H9 (cell line): ENCODE results near the gene MBTPS2. TPM values are rescaled to one million over a fixed set of nuclear protein-coding genes. Genes with fewer than 3 reads are reported as not detected.
A peak's percentile ranks its signal among the peaks of the same experiment; 100 is the strongest.

Source experiments
- DNase-seq: peaks from one replicate; pipeline ENCODE4 v3.0.0-alpha.2; 2017
- H2AFZ ChIP-seq: one replicate; pipeline ENCODE4 v1.6.1; 2013; ENCODE audit warnings: mild to moderate bottlenecking, low read length, control low read depth, moderate library complexity
- H2AK5ac ChIP-seq: 2 replicates; pipeline ENCODE4 v1.6.1; 2013; ENCODE audit warnings: low read length, control low read depth, mixed read lengths; ENCODE audit not compliant: insufficient read length
- H2BK120ac ChIP-seq: one replicate; pipeline ENCODE4 v1.6.1; 2013; ENCODE audit warnings: low read depth, mild to moderate bottlenecking, low read length, control low read depth, inconsistent platforms; ENCODE audit not compliant: poor library complexity, severe bottlenecking
- H2BK12ac ChIP-seq: 2 replicates; pipeline ENCODE4 v1.6.1; 2013; ENCODE audit warnings: low read length, control low read depth, mixed read lengths, low read depth; ENCODE audit not compliant: insufficient read length
- H2BK15ac ChIP-seq: 2 replicates; pipeline ENCODE4 v1.6.1; 2013; ENCODE audit warnings: low read depth, low read length, control low read depth
- H2BK20ac ChIP-seq: one replicate; pipeline ENCODE4 v1.6.1; 2013; ENCODE audit warnings: low read depth, mild to moderate bottlenecking, low read length, control low read depth, inconsistent platforms; ENCODE audit not compliant: poor library complexity, severe bottlenecking
- H2BK5ac ChIP-seq: 2 replicates; pipeline ENCODE4 v1.6.1; 2013; ENCODE audit warnings: low read length, control low read depth, mixed read lengths; ENCODE audit not compliant: insufficient read length
- H3K14ac ChIP-seq: 2 replicates; pipeline ENCODE4 v1.6.1; 2013; ENCODE audit warnings: low read length, control low read depth; ENCODE audit not compliant: insufficient read depth
- H3K18ac ChIP-seq: 2 replicates; pipeline ENCODE4 v1.6.1; 2013; ENCODE audit warnings: low read depth, mild to moderate bottlenecking, mixed read lengths, low read length, control low read depth; ENCODE audit not compliant: insufficient read length
- H3K23ac ChIP-seq: 2 replicates; pipeline ENCODE4 v1.6.1; 2013; ENCODE audit warnings: low read length, control low read depth, mixed read lengths, low read depth; ENCODE audit not compliant: insufficient read length
- H3K23me2 ChIP-seq: 2 replicates; pipeline ENCODE4 v1.6.1; 2013; ENCODE audit warnings: low read depth, mild to moderate bottlenecking, mixed read lengths, low read length, control low read depth; ENCODE audit not compliant: insufficient read length, poor library complexity, severe bottlenecking
- H3K27ac ChIP-seq: 2 replicates; pipeline ENCODE4 v1.5.1; 2013; ENCODE audit warnings: low read length, control low read depth, mixed read lengths, low read depth; ENCODE audit not compliant: insufficient read length
- H3K27me3 ChIP-seq: 2 replicates; pipeline ENCODE4 v1.6.1; 2013; ENCODE audit warnings: low read length, control low read depth, inconsistent platforms; ENCODE audit not compliant: insufficient read depth
- H3K4ac ChIP-seq: 2 replicates; pipeline ENCODE4 v1.6.1; 2013; ENCODE audit warnings: low read depth, mild to moderate bottlenecking, control low read depth, inconsistent platforms, low read length, moderate library complexity
- H3K4me1 ChIP-seq: 2 replicates; pipeline ENCODE4 v1.6.1; 2013; ENCODE audit warnings: low read length, control low read depth, inconsistent platforms; ENCODE audit not compliant: insufficient read depth
- H3K4me2 ChIP-seq: 2 replicates; pipeline ENCODE4 v1.6.1; 2013; ENCODE audit warnings: low read length, control low read depth, mixed read lengths; ENCODE audit not compliant: insufficient read length, insufficient read depth
- H3K56ac ChIP-seq: 2 replicates; pipeline ENCODE4 v1.6.1; 2013; ENCODE audit warnings: low read depth, mild to moderate bottlenecking, mixed read lengths, low read length, control low read depth; ENCODE audit not compliant: insufficient read length
- H3K79me1 ChIP-seq: 2 replicates; pipeline ENCODE4 v1.6.1; 2013; ENCODE audit warnings: low read depth, mild to moderate bottlenecking, moderate library complexity, low read length, control low read depth, inconsistent platforms; ENCODE audit not compliant: insufficient read depth, poor library complexity, severe bottlenecking
- H3K79me2 ChIP-seq: 2 replicates; pipeline ENCODE4 v1.6.1; 2013; ENCODE audit warnings: low read length, control low read depth, inconsistent platforms; ENCODE audit not compliant: insufficient read depth
- H3K9ac ChIP-seq: 2 replicates; pipeline ENCODE4 v1.6.1; 2013; ENCODE audit warnings: low read length, control low read depth, mixed read lengths; ENCODE audit not compliant: insufficient read length; ENCODE audit errors: extremely low read depth
- H3K9me3 ChIP-seq: one replicate; pipeline ENCODE4 v1.6.1; 2013; ENCODE audit warnings: low read depth, low read length, inconsistent platforms; ENCODE audit not compliant: control insufficient read depth
- H3T11ph ChIP-seq: one replicate; pipeline ENCODE4 v1.6.1; 2013; ENCODE audit warnings: mild to moderate bottlenecking, low read length, control low read depth, inconsistent platforms
- H4K20me1 ChIP-seq: one replicate; pipeline ENCODE4 v1.6.1; 2013; ENCODE audit not compliant: control insufficient read depth, insufficient read length, insufficient read depth
- H4K5ac ChIP-seq: 2 replicates; pipeline ENCODE4 v1.6.1; 2013; ENCODE audit warnings: low read depth, mild to moderate bottlenecking, mixed read lengths, low read length, control low read depth; ENCODE audit not compliant: insufficient read length
- H4K8ac ChIP-seq: replicated peaks from 2 replicates; pipeline ENCODE4 v1.6.1; 2013; ENCODE audit warnings: low read length, control low read depth, mixed read lengths, low read depth; ENCODE audit not compliant: insufficient read length
- H4K91ac ChIP-seq: 2 replicates; pipeline ENCODE4 v1.6.1; 2013; ENCODE audit warnings: low read depth, mild to moderate bottlenecking, moderate library complexity, mixed read lengths, low read length, control low read depth; ENCODE audit not compliant: insufficient read length
- H3K27ac Mint-ChIP-seq, 3 experiments: 2 replicates in 2 of 3; 3 replicates in 1 of 3; pipeline ENCODE4 v1.8.0; 2020 to 2021; ENCODE audit warnings: mixed read lengths in 3 of 3, mild to moderate bottlenecking in 1 of 3, moderate library complexity in 1 of 3
- H3K27me3 Mint-ChIP-seq: 2 replicates; pipeline ENCODE4 v1.8.0; 2021; ENCODE audit warnings: low read depth, mild to moderate bottlenecking, moderate library complexity, mixed read lengths
- H3K36me3 Mint-ChIP-seq, 3 experiments: 2 replicates in 2 of 3; 3 replicates in 1 of 3; pipeline ENCODE4 v1.8.0; 2020 to 2021; ENCODE audit warnings: low read depth in 3 of 3, mixed read lengths in 3 of 3; ENCODE audit not compliant: insufficient read depth in 1 of 3
- H3K4me1 Mint-ChIP-seq, 2 experiments: 2 replicates each; pipeline ENCODE4 v1.8.0; 2020; ENCODE audit warnings: mixed read lengths in 2 of 2
- H3K4me3 Mint-ChIP-seq, 2 experiments: 2 replicates in 1 of 2; 3 replicates in 1 of 2; pipeline ENCODE4 v1.8.0; 2020 to 2021; ENCODE audit warnings: mild to moderate bottlenecking in 2 of 2, mixed read lengths in 2 of 2, moderate library complexity in 1 of 2
- H3K9me3 Mint-ChIP-seq, 2 experiments: 2 replicates in 1 of 2; 3 replicates in 1 of 2; pipeline ENCODE4 v1.8.0; 2020; ENCODE audit warnings: mild to moderate bottlenecking in 2 of 2, mixed read lengths in 2 of 2, moderate library complexity in 1 of 2
- total RNA-seq: library from RNA; stranded (reverse); gene quantifications from 2 replicates; pipeline ENCODE4 v1.2.1, GENCODE V29; 2021
- TF ChIP-seq, protein P1 (sequence below): fragments of 200-600 bp; sonication (generic); conservative IDR thresholded peaks from 3 replicates; pipeline ENCODE4 v1.8.0; 2021; ENCODE audit warnings: antibody characterized with exemption, mild to moderate bottlenecking

Gene MBTPS2
- total RNA-seq, 1 experiment from 2014 or later: 6.8 TPM

DNA sequence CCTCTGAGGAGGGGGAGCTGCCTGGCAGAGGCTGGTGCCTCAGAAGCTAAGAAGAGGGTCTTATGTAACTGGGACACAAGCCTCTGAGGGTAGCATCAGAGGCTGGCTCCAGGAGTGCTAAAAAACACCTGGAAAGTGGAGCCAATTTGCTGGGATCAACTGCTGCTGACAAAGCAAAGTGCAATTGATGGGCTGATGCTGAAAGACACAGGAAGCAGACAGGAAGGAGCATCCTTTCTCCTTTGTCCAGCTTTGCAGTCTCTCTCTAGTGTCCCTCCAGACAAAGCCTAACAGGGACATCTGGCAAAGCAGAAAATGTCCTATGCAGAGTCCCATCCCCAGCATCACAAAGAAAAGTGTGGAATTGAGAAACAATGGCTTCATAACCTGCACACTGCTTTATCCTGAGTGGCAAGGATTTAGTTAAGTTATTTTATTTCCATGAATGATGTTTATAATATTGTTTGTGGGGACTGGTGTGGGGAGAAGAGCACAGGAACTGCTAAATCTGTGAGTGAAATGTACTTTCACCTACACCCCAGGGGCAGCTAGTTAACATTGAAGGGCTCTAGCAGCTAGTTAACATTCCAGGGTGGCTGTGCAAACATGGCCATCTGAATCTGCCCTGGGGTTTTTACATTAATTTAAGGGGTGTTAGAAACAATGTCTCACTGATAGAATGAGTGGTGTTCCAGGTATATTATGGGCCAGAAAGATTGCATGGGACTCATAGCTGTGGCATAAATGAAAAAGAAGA lies 25.6 kb upstream of the MBTPS2 start:
- Mint-ChIP-seq H3K36me3 (peaks cover 14 to 25% (median 20%) of the 10 kb centered on the region in 3 experiments), H3K9me3 (peaks cover 29 to 44% of the 10 kb centered on the region in 2 experiments), H3K4me1 (peaks cover 37 to 38% of the 10 kb centered on the region in 2 experiments), H3K27me3 (peaks cover 3% of the 10 kb centered on the region), H3K27ac (peak overlapping the region; percentile 86 to 87 (median 87)), H3K4me3 (no peak overlapping the region; a peak in 1 of 5 replicates)
- Histone ChIP-seq H3T11ph (peak overlapping the region; percentile 70), H3K23ac (no peak overlapping the region), H4K91ac (no peak overlapping the region), H2BK120ac (no peak overlapping the region), H2BK12ac (peak overlapping the region; percentile 0), H3K18ac (peak overlapping the region; percentile 72), H3K56ac (no peak overlapping the region), H2AFZ (no peak overlapping the region), H3K23me2 (no peaks in the 10 kb centered on the region), H3K4me2 (no peak overlapping the region), H3K9me3 (peaks cover 17% of the 10 kb centered on the region), H3K4ac (no peak overlapping the region), H3K27ac (peak overlapping the region; percentile 78), H2BK20ac (no peak overlapping the region), H3K4me1 (peaks cover 9% of the 10 kb centered on the region; the same call in 1 of the 2 replicates), H2AK5ac (no peak overlapping the region), H2BK5ac (no peak overlapping the region), H3K79me1 (no peaks in the 10 kb centered on the region), H3K79me2 (no peaks in the 10 kb centered on the region), H4K5ac (no peak overlapping the region), H2BK15ac (no peak overlapping the region), H3K27me3 (no peaks in the 10 kb centered on the region), H3K14ac (peak overlapping the region; percentile 82; the same call in 1 of the 2 replicates), H4K8ac (no peak overlapping the region), H3K9ac (no peak overlapping the region), H4K20me1 (no peaks in the 10 kb centered on the region)
- DNase-seq: no peak
- TF ChIP-seq, protein P1, sequence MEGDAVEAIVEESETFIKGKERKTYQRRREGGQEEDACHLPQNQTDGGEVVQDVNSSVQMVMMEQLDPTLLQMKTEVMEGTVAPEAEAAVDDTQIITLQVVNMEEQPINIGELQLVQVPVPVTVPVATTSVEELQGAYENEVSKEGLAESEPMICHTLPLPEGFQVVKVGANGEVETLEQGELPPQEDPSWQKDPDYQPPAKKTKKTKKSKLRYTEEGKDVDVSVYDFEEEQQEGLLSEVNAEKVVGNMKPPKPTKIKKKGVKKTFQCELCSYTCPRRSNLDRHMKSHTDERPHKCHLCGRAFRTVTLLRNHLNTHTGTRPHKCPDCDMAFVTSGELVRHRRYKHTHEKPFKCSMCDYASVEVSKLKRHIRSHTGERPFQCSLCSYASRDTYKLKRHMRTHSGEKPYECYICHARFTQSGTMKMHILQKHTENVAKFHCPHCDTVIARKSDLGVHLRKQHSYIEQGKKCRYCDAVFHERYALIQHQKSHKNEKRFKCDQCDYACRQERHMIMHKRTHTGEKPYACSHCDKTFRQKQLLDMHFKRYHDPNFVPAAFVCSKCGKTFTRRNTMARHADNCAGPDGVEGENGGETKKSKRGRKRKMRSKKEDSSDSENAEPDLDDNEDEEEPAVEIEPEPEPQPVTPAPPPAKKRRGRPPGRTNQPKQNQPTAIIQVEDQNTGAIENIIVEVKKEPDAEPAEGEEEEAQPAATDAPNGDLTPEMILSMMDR: no peak
